Loucy (cell line): ENCODE data around the gene LGALS14.

Experiments used
- H2AFZ ChIP-seq: fragments of 200-600 bp; sonication (generic); 2 replicates; pipeline ENCODE4 v1.6.0; 2016; ENCODE audit warnings: antibody characterized with exemption, mild to moderate bottlenecking, low read length, moderate library complexity
- H3F3A ChIP-seq: fragments of 200-600 bp; 2 replicates; pipeline ENCODE4 v1.6.0; 2016; ENCODE audit warnings: antibody characterized with exemption, low read depth, mild to moderate bottlenecking
- H3K27me3 ChIP-seq: fragments of 200-600 bp; sonication (generic); 2 replicates; pipeline ENCODE4 v1.6.1; 2014; ENCODE audit warnings: low read length, mild to moderate bottlenecking; ENCODE audit not compliant: insufficient read depth, poor library complexity, severe bottlenecking
- H3K36me3 ChIP-seq: fragments of 200-600 bp; sonication (generic); 2 replicates; pipeline ENCODE4 v1.6.1; 2016; ENCODE audit warnings: low read length; ENCODE audit not compliant: insufficient read depth
- H3K4me1 ChIP-seq: fragments of 200-600 bp; sonication (generic); 2 replicates; pipeline ENCODE4 v1.5.1; 2014; ENCODE audit warnings: low read length, mild to moderate bottlenecking; ENCODE audit not compliant: insufficient read depth, poor library complexity, severe bottlenecking
- H3K4me2 ChIP-seq: fragments of 200-600 bp; sonication (generic); 2 replicates; pipeline ENCODE4 v1.6.0; 2014; ENCODE audit warnings: antibody characterized with exemption, low read length, low read depth, mild to moderate bottlenecking; ENCODE audit not compliant: poor library complexity, severe bottlenecking
- H3K4me3 ChIP-seq: fragments of 200-600 bp; sonication (generic); 2 replicates; pipeline ENCODE4 v1.5.1; 2014; ENCODE audit warnings: low read length, mild to moderate bottlenecking, mixed read lengths; ENCODE audit not compliant: poor library complexity, severe bottlenecking
- H3K79me2 ChIP-seq: fragments of 200-600 bp; sonication (generic); 2 replicates; pipeline ENCODE4 v1.6.1; 2014; ENCODE audit warnings: low read length; ENCODE audit not compliant: insufficient read depth
- H3K9ac ChIP-seq: fragments of 200-600 bp; sonication (generic); 2 replicates; pipeline ENCODE4 v1.6.0; 2014; ENCODE audit warnings: mild to moderate bottlenecking, low read depth, low read length, moderate library complexity; ENCODE audit not compliant: poor library complexity, severe bottlenecking
- H3K9me2 ChIP-seq: fragments of 200-600 bp; sonication (generic); replicated peaks from 2 replicates; pipeline ENCODE4 v1.6.1; 2016; ENCODE audit warnings: low read depth, low read length, mixed read lengths
- H3K9me3 ChIP-seq: fragments of 200-600 bp; sonication (generic); 2 replicates; pipeline ENCODE4 v1.6.1; 2014; ENCODE audit warnings: mild to moderate bottlenecking, antibody characterized with exemption, low read length, low read depth; ENCODE audit not compliant: insufficient read depth
- H4K20me1 ChIP-seq: fragments of 200-600 bp; sonication (generic); 2 replicates; pipeline ENCODE4 v1.6.0; 2014; ENCODE audit warnings: antibody characterized with exemption, low read length, mild to moderate bottlenecking; ENCODE audit not compliant: insufficient read depth, poor library complexity, severe bottlenecking
- CTCF ChIP-seq: fragments of 200-600 bp; sonication (generic); conservative IDR thresholded peaks from 2 replicates; pipeline ENCODE4 v1.5.1; 2014; ENCODE audit warnings: mild to moderate bottlenecking, antibody characterized with exemption, low read length
- EZH2phosphoT487 ChIP-seq: fragments of 200-600 bp; IDR thresholded peaks from 2 replicates; pipeline ENCODE4 v1.6.1; 2018; ENCODE audit warnings: antibody characterized with exemption, mild to moderate bottlenecking, moderate library complexity, borderline replicate concordance

LGALS14 gene

GRCh38 chr19:39745643-39746042 is 41.4 kb downstream of the LGALS14 start:
- H2AFZ ChIP-seq: no peak overlapping the region
- TF ChIP-seq EZH2phosphoT487 (no peak), CTCF (no peak)
- H3K27me3 ChIP-seq: no peaks in the 10 kb centered on the region
- no peaks in the 10 kb centered on the region for H3F3A ChIP-seq
- no peaks in the 10 kb centered on the region for H4K20me1 ChIP-seq
- H3K4me2 ChIP-seq: no peak overlapping the region
- 0 out of 2 replicates have a peak, but pooled peaks cover 3% of the 10 kb centered on the region for H3K9me2 ChIP-seq
- H3K4me1 ChIP-seq: no peaks in the 10 kb centered on the region
- no peak overlapping the region for H3K9ac ChIP-seq
- no peaks in the 10 kb centered on the region for H3K9me3 ChIP-seq
- no peaks in the 10 kb centered on the region for H3K36me3 ChIP-seq
- no peak overlapping the region for H3K4me3 ChIP-seq
- H3K79me2 ChIP-seq: no peaks in the 10 kb centered on the region

GRCh38 chr19:39746836-39747529 is 42.7 kb downstream of the LGALS14 start:
- Histone ChIP-seq H3K27me3 (no peaks in the 10 kb centered on the region), H3K4me2 (no peak overlapping the region), H3K9ac (no peak overlapping the region), H3K36me3 (no peaks in the 10 kb centered on the region), H3K79me2 (no peaks in the 10 kb centered on the region), H3F3A (no peaks in the 10 kb centered on the region), H3K9me2 (0 out of 2 replicates have a peak, but pooled peaks cover 3% of the 10 kb centered on the region), H3K4me1 (no peaks in the 10 kb centered on the region), H2AFZ (no peak overlapping the region), H3K9me3 (no peaks in the 10 kb centered on the region), H3K4me3 (no peak overlapping the region), H4K20me1 (no peaks in the 10 kb centered on the region)
- no peak for TF ChIP-seq CTCF
- TF ChIP-seq EZH2phosphoT487: no peak

GRCh38 chr19:39749981-39750380 is 45.7 kb downstream of the LGALS14 start:
- no peaks in the 10 kb centered on the region for H3K36me3 ChIP-seq
- H3K4me3 ChIP-seq: no peak overlapping the region
- no peaks in the 10 kb centered on the region for H4K20me1 ChIP-seq
- H3K79me2 ChIP-seq: no peaks in the 10 kb centered on the region
- no peak overlapping the region for H2AFZ ChIP-seq
- no peaks in the 10 kb centered on the region for H3K9me2 ChIP-seq
- TF ChIP-seq CTCF (no peak), EZH2phosphoT487 (no peak)
- no peaks in the 10 kb centered on the region for H3K4me1 ChIP-seq
- no peaks in the 10 kb centered on the region for H3K9me3 ChIP-seq
- no peak overlapping the region for H3K9ac ChIP-seq
- H3K27me3 ChIP-seq: no peaks in the 10 kb centered on the region
- H3K4me2 ChIP-seq: no peak overlapping the region
- no peaks in the 10 kb centered on the region for H3F3A ChIP-seq
